HG03064 (cell line): Measurements from ENCODE around the gene ILK.
A peak's percentile ranks its signal among the peaks of the same experiment; 100 is the strongest.

Experiments
- ATAC-seq: cut with Tn5 transposase; IDR thresholded peaks from one replicate; pipeline ENCODE4 v1.9.1; 2021; ENCODE audit warnings: low read depth; ENCODE audit not compliant: unreplicated experiment

ILK gene

GRCh38 chr11:6633422-6634408 lies 30.1 kb downstream of the ILK start:
- ATAC-seq, result no peak

GRCh38 chr11:6634534-6634933 lies 31.0 kb downstream of the ILK start:
- ATAC-seq, result no peak

GRCh38 chr11:6635082-6635932 lies 31.7 kb downstream of the ILK start:
- no peak for ATAC-seq

GRCh38 chr11:6636480-6636879 lies 32.9 kb downstream of the ILK start:
- no peak for ATAC-seq

- no peak for ATAC-seq
These were observed 34.3 kb downstream of the ILK start for GRCh38 chr11:6637871-6638270.

GRCh38 chr11:6638429-6638828 lies 34.9 kb downstream of the ILK start:
- no peak for ATAC-seq

GRCh38 chr11:6640036-6640984 lies 36.7 kb downstream of the ILK start:
- no peak for ATAC-seq

GRCh38 chr11:6640985-6641701 lies 37.6 kb downstream of the ILK start:
- ATAC-seq, result no peak

GRCh38 chr11:6642957-6643356 lies 39.4 kb downstream of the ILK start:
- ATAC-seq, result no peak

GRCh38 chr11:6646071-6646470 lies 42.5 kb downstream of the ILK start:
- no peak for ATAC-seq

GRCh38 chr11:6646576-6646917 lies 43.0 kb downstream of the ILK start:
- no peak for ATAC-seq

- ATAC-seq, result peak; percentile 94
These were observed 43.5 kb downstream of the ILK start for GRCh38 chr11:6646918-6647679.

- no peak for ATAC-seq
These were observed 44.3 kb downstream of the ILK start for GRCh38 chr11:6647836-6648235.

GRCh38 chr11:6648501-6648900 lies 44.9 kb downstream of the ILK start:
- no peak for ATAC-seq

GRCh38 chr11:6650104-6650503 lies 46.5 kb downstream of the ILK start:
- ATAC-seq, result no peak

- no peak for ATAC-seq
These were observed 47.4 kb downstream of the ILK start for GRCh38 chr11:6650980-6651379.

GRCh38 chr11:6652182-6652581 lies 48.6 kb downstream of the ILK start:
- ATAC-seq, result no peak

GRCh38 chr11:6653097-6653496 lies 49.5 kb downstream of the ILK start:
- ATAC-seq, result no peak

- no peak for ATAC-seq
These were observed 50.1 kb downstream of the ILK start for GRCh38 chr11:6653656-6654055.
